ENCODE data around the gene TNFRSF14.

TNFRSF14 gene

GRCh38 chr1:2604844-2605508 is 48.8 kb downstream of the TNFRSF14 start:
- DNase-seq = no peak

GRCh38 chr1:2605509-2606395 is 49.6 kb downstream of the TNFRSF14 start:
- no peak for DNase-seq

GRCh38 chr1:2606396-2606880 is 50.3 kb downstream of the TNFRSF14 start:
- no peak for DNase-seq

GRCh38 chr1:2606881-2607621 is 50.9 kb downstream of the TNFRSF14 start:
- no peak for DNase-seq

GRCh38 chr1:2607641-2608091 is 51.5 kb downstream of the TNFRSF14 start:
- no peak for DNase-seq

GRCh38 chr1:2609319-2610035 is 53.3 kb downstream of the TNFRSF14 start:
- DNase-seq = no peak

GRCh38 chr1:2610036-2610959 is 54.1 kb downstream of the TNFRSF14 start:
- DNase-seq = no peak

- DNase-seq = no peak
These were observed 54.9 kb downstream of the TNFRSF14 start for GRCh38 chr1:2611031-2611501.

- no peak for DNase-seq
These were observed 55.7 kb downstream of the TNFRSF14 start for GRCh38 chr1:2611621-2612437.

GRCh38 chr1:2612591-2613365 is 56.6 kb downstream of the TNFRSF14 start:
- no peak for DNase-seq
